SK-N-SH treated with all-trans-retinoic acid at 6 μM for 48 hours (cell line): ENCODE measurements around the gene SNED1.

Source experiments
- ATAC-seq: fragments of 200-7000 bp; cut with Tn5 transposase; 3 replicates; pipeline ENCODE4 v1.9.1; 2020; ENCODE audit warnings: mild to moderate bottlenecking, moderate library complexity
- ARNTL ChIP-seq: fragments of 450-650 bp; formaldehyde crosslinking; IDR thresholded peaks from 2 replicates; pipeline ENCODE4 v1.5.0; 2020; ENCODE audit warnings: low read depth, mild to moderate bottlenecking, moderate library complexity, borderline replicate concordance
- BACH2 ChIP-seq: fragments of 250-450 bp; sonication (Bioruptor Pico); IDR thresholded peaks from 2 replicates; pipeline ENCODE4 v1.9.0; 2021; ENCODE audit warnings: mild to moderate bottlenecking, borderline replicate concordance
- CSDC2 ChIP-seq: fragments of 250-450 bp; sonication (Bioruptor Pico); IDR thresholded peaks from 2 replicates; pipeline ENCODE4 v1.5.0; 2020; ENCODE audit warnings: mild to moderate bottlenecking, moderate library complexity
- CSRNP3 ChIP-seq: fragments of 250-450 bp; sonication (Bioruptor Pico); IDR thresholded peaks from 2 replicates; pipeline ENCODE4 v1.5.1; 2021; ENCODE audit warnings: mild to moderate bottlenecking, moderate library complexity
- ESRRG ChIP-seq: fragments of 250-450 bp; sonication (Bioruptor Pico); IDR thresholded peaks from 2 replicates; pipeline ENCODE4 v1.6.1; 2021; ENCODE audit warnings: mild to moderate bottlenecking
- GLIS3 ChIP-seq: fragments of 250-450 bp; sonication (Bioruptor Pico); IDR thresholded peaks from 2 replicates; pipeline ENCODE4 v1.5.0; 2020; ENCODE audit warnings: mild to moderate bottlenecking, moderate library complexity
- ISL1 ChIP-seq: fragments of 250-450 bp; sonication (Bioruptor Pico); IDR thresholded peaks from 2 replicates; pipeline ENCODE4 v2.1.2; 2022; ENCODE audit warnings: mild to moderate bottlenecking, moderate library complexity
- OSR1 ChIP-seq: fragments of 250-450 bp; sonication (Bioruptor Pico); IDR thresholded peaks from 2 replicates; pipeline ENCODE4 v1.8.0; 2022; ENCODE audit warnings: moderate library complexity, mild to moderate bottlenecking, inconsistent platforms
- POU6F1 ChIP-seq: fragments of 250-450 bp; sonication (Bioruptor Pico); IDR thresholded peaks from 2 replicates; pipeline ENCODE4 v1.8.0; 2021; ENCODE audit warnings: low read depth, mild to moderate bottlenecking, moderate library complexity, borderline replicate concordance
- PPARA ChIP-seq: fragments of 250-450 bp; sonication (Bioruptor Pico); IDR thresholded peaks from 2 replicates; pipeline ENCODE4 v1.5.0; 2020; ENCODE audit warnings: mild to moderate bottlenecking, borderline replicate concordance
- SNAI2 ChIP-seq: fragments of 250-450 bp; sonication (Bioruptor Pico); IDR thresholded peaks from 2 replicates; pipeline ENCODE4 v1.5.0; 2020; ENCODE audit warnings: mild to moderate bottlenecking, moderate library complexity
- TSHZ2 ChIP-seq: fragments of 250-450 bp; sonication (Bioruptor Pico); IDR thresholded peaks from 2 replicates; pipeline ENCODE4 v1.5.0; 2020; ENCODE audit warnings: mild to moderate bottlenecking, moderate library complexity
- ZC3H10 ChIP-seq: fragments of 250-450 bp; sonication (Bioruptor Pico); IDR thresholded peaks from 2 replicates; pipeline ENCODE4 v1.5.1; 2021; ENCODE audit warnings: mild to moderate bottlenecking, moderate library complexity
- ZFP3 ChIP-seq: fragments of 250-450 bp; sonication (Bioruptor Pico); IDR thresholded peaks from 2 replicates; pipeline ENCODE4 v1.5.0; 2020; ENCODE audit warnings: mild to moderate bottlenecking, moderate library complexity
- ZNF565 ChIP-seq: fragments of 450-650 bp; formaldehyde crosslinking; conservative IDR thresholded peaks from 2 replicates; pipeline ENCODE4 v1.5.0; 2020; ENCODE audit warnings: low read depth, mild to moderate bottlenecking, moderate library complexity

Gene SNED1

GRCh38 chr2:240956171-240956934 is 42.1 kb upstream of the SNED1 start:
- TF ChIP-seq BACH2 (no peak), ZFP3 (no peak), ISL1 (no peak), PPARA (CRISPR knock-in tag) (no peak), SNAI2 (CRISPR knock-in tag) (no peak), POU6F1 (CRISPR knock-in tag) (no peak), OSR1 (no peak), CSRNP3 (CRISPR knock-in tag) (no peak), ZNF565 (CRISPR knock-in tag) (no peak), ARNTL (no peak), ESRRG (CRISPR knock-in tag) (no peak)
- no peak for ATAC-seq

- TF ChIP-seq ZNF565 (CRISPR knock-in tag) (no peak), POU6F1 (CRISPR knock-in tag) (no peak)
- ATAC-seq: no peak
Measured at GRCh38 chr2:240956935-240957655, 41.3 kb upstream of the SNED1 start.

GRCh38 chr2:240957656-240958365 is 40.6 kb upstream of the SNED1 start:
- no peak for ATAC-seq
- TF ChIP-seq ARNTL (no peak), ZC3H10 (CRISPR knock-in tag) (no peak), TSHZ2 (CRISPR knock-in tag) (no peak), PPARA (CRISPR knock-in tag) (no peak), ISL1 (no peak), GLIS3 (no peak), POU6F1 (CRISPR knock-in tag) (no peak), SNAI2 (CRISPR knock-in tag) (no peak), CSRNP3 (CRISPR knock-in tag) (no peak), BACH2 (no peak), CSDC2 (no peak)
